Activated CD4-positive, alpha-beta T cell treated with anti-CD3 and anti-CD28 coated beads, Interleukin-2, amount 50 U/mL, for 24 hours (primary cell): ENCODE measurements around the gene DNAJA2.

Experiments
- DNase-seq, 2 donors: peaks; one replicate each; pipeline ENCODE4 v3.0.0-alpha.2; 2020; ENCODE audit warnings: low read depth in 1 of 2, low spot score in 1 of 2

DNAJA2 gene

DNA sequence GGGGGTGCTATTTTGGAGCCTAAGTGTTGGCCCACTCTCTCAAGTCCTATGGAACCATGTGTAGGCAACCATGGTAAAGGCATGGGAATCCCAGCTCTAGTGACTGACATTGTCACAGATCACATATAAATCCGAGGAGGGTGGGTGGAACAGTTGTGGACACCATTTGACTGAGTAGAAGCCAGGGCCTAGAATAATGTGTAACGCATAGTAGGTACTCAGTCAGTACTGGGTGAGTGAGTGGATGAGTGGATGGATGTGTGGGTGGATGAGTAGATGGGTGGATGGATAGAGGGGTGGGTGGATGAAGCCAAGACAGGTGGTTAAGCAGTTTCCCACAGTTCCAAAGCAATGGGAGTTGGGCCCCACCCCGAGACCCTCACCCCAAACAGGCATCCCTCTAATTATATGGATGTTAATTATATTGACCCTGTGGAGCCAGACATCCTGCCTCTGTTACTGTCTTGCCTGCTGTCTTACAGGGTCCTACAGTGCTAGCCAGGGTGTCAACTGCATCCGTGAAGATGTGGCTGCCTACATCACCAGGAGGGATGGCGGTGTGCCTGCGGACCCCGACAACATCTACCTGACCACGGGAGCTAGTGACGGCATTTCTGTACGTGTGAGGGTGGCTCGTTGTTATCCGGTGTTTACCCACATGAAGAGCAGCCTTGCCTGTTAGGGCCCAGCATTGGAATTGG, 67.0 kb downstream of the DNAJA2 start:
- no peak for DNase-seq
